Transverse colon (tissue), 4 donors: Measurements from ENCODE around the gene CT55. TPM values are rescaled to one million over a fixed set of nuclear protein-coding genes. Genes with fewer than 3 reads are reported as not detected.

Experiments used
- DNase-seq: peaks from one replicate; pipeline ENCODE4 v3.0.0-alpha.2; 2019
- H3K27ac ChIP-seq, 4 donors: fragments of 200-600 bp; sonication (generic); 2 replicates each; pipeline ENCODE4 v1.5.1; 2016 to 2018; ENCODE audit warnings: inconsistent platforms in 4 of 4
- H3K27me3 ChIP-seq: fragments of 200-600 bp; sonication (generic); 2 replicates; pipeline ENCODE4 v1.5.1; 2017; ENCODE audit warnings: inconsistent platforms
- H3K36me3 ChIP-seq, 4 donors: fragments of 200-600 bp; sonication (generic); 2 replicates each; pipeline ENCODE4 v1.5.1; 2017 to 2019; ENCODE audit warnings: inconsistent platforms in 4 of 4
- H3K4me1 ChIP-seq, 4 donors: fragments of 200-600 bp; sonication (generic); 2 replicates each; pipeline ENCODE4 v1.5.1; 2017 to 2020; ENCODE audit warnings: inconsistent platforms in 4 of 4
- H3K4me3 ChIP-seq, 4 donors: fragments of 200-600 bp; sonication (generic); 1 replicate in 1 of 4; 2 replicates in 3 of 4; pipeline versions ENCODE4 v1.5.1 to v1.6.1; 2017 to 2019; ENCODE audit warnings: inconsistent platforms in 4 of 4
- H3K9me3 ChIP-seq, 2 donors: fragments of 200-600 bp; sonication (generic); 2 replicates each; pipeline ENCODE4 v1.5.1; 2017 to 2019; ENCODE audit warnings: inconsistent platforms in 2 of 2
- CTCF ChIP-seq, 5 experiments: fragments of 200-600 bp in 3 of 5; fragments of 450-650 bp in 2 of 5; sonication (generic) in 3 of 5; IDR thresholded peaks; 1 replicate in 2 of 5; 2 replicates in 3 of 5; pipeline ENCODE4 v1.5.1; 2016 to 2017; ENCODE audit warnings: antibody characterized with exemption in 5 of 5, inconsistent platforms in 3 of 5, mild to moderate bottlenecking in 2 of 5, moderate library complexity in 1 of 5
- EP300 ChIP-seq: sonication (generic); formaldehyde crosslinking; IDR thresholded peaks from one replicate; pipeline ENCODE4 v1.6.1; 2017; ENCODE audit warnings: antibody characterized with exemption, low read depth
- POLR2A ChIP-seq: fragments of 450-650 bp; IDR thresholded peaks from one replicate; pipeline ENCODE4 v1.6.1; 2016; ENCODE audit warnings: antibody characterized with exemption, mild to moderate bottlenecking, moderate library complexity
- POLR2AphosphoS5 ChIP-seq, 3 donors: sonication (generic); formaldehyde crosslinking; IDR thresholded peaks; one replicate each; pipeline ENCODE4 v1.6.1; 2016; ENCODE audit warnings: antibody characterized with exemption in 3 of 3
- WGBS, 2 donors: methylation state at CpG; one replicate each; pipeline ENCODE4 v1.1.5; 2018; ENCODE audit warnings: low coverage in 1 of 2; 5-methylcytosine and 5-hydroxymethylcytosine counted together
- in situ Hi-C, 4 donors: fragments of 200-750 bp; cut with MboI; loops; one replicate each; pipeline versions ENCODE4 v1.15.0 to v1.15.1; 2017; ENCODE audit warnings: low sequenced_read_pairs in 3 of 4, low pct_ligation_motif_present in 1 of 4, low pct_unique_long_range_greater_than_20kb in 1 of 4
- intact Hi-C: fragments of 100-400 bp; cut with DNase I; formaldehyde crosslinking; loops from one replicate; pipeline ENCODE4 v1.15.1; 2023; ENCODE audit warnings: low total_unique reads
- total RNA-seq, 4 donors: library from RNA; depleted of rRNA; stranded (reverse); fragments of >200 nt; gene quantifications; one replicate each; pipeline ENCODE4 v1.1.0, GENCODE V29; 2016

CT55 gene
- total RNA-seq, 4 donors from 2014 or later = not detected

- intact Hi-C loops = no loop called here
- DNase-seq = no peak
- 75% methylated on average over 8 of the region's 16 CpGs; no CpG with 5 or more reads in 1 of the 2 donors for WGBS, 2 donors
- in situ Hi-C loops = loop anchor here in 2 of 4 donors (25.0 kb wide), 2 partner anchors 232 to 293 kb away; no protein-coding TSS in a partner anchor
- Histone ChIP-seq H3K9me3 (no peaks in the 10 kb centered on the region), H3K27me3 (no peaks in the 10 kb centered on the region), H3K36me3 (no peaks in the 10 kb centered on the region), H3K4me1 (no peaks in the 10 kb centered on the region), H3K27ac (no peak overlapping the region), H3K4me3 (no peak overlapping the region)
- TF ChIP-seq EP300 = no peak
- TF ChIP-seq POLR2A = no peak
- no peak for TF ChIP-seq CTCF (IDR thresholded peaks at IDR 0.05)
- TF ChIP-seq POLR2AphosphoS5 (IDR thresholded peaks at IDR 0.05) = no peak
Measured at GRCh38 chrX:135194684-135195083, 23.5 kb upstream of the CT55 start.

GRCh38 chrX:135193740-135194139, 22.5 kb upstream of the CT55 start:
- Histone ChIP-seq H3K4me1 (no peaks in the 10 kb centered on the region), H3K36me3 (no peaks in the 10 kb centered on the region), H3K27me3 (no peaks in the 10 kb centered on the region), H3K4me3 (no peak overlapping the region), H3K9me3 (no peaks in the 10 kb centered on the region), H3K27ac (no peak overlapping the region)
- TF ChIP-seq EP300 (no peak), POLR2A (no peak), POLR2AphosphoS5 (IDR thresholded peaks at IDR 0.05) (no peak)
- DNase-seq = no peak
- 80 to 83% methylated on average over 1 to 6 of the region's 6 CpGs for WGBS, 2 donors
- in situ Hi-C loops = loop anchor here in 2 of 4 donors (25.0 kb wide), 2 partner anchors 231 to 294 kb away; no protein-coding TSS in a partner anchor
- intact Hi-C loops = no loop called here

- Histone ChIP-seq H3K27me3 (no peaks in the 10 kb centered on the region), H3K9me3 (no peaks in the 10 kb centered on the region), H3K4me1 (no peaks in the 10 kb centered on the region), H3K27ac (no peak overlapping the region), H3K4me3 (no peak overlapping the region), H3K36me3 (no peaks in the 10 kb centered on the region)
- intact Hi-C loops (no loop called here), in situ Hi-C loops (loop anchor here in 2 of 4 donors (25.0 kb wide), 2 partner anchors 230 to 295 kb away; no protein-coding TSS in a partner anchor)
- DNase-seq = no peak
- 59% methylated on average over 3 of the region's 3 CpGs; no CpG with 5 or more reads in 1 of the 2 donors for WGBS, 2 donors
- no peak for TF ChIP-seq POLR2A
- TF ChIP-seq CTCF (IDR thresholded peaks at IDR 0.05) = no peak
- no peak for TF ChIP-seq POLR2AphosphoS5 (IDR thresholded peaks at IDR 0.05)
- TF ChIP-seq EP300 = no peak
Measured at GRCh38 chrX:135191838-135192237, 20.6 kb upstream of the CT55 start.

- WGBS, 2 donors = 40% methylated on average over 8 of the region's 8 CpGs; no CpG with 5 or more reads in 1 of the 2 donors
- DNase-seq = no peak
- Histone ChIP-seq H3K27ac (no peak overlapping the region), H3K27me3 (no peaks in the 10 kb centered on the region), H3K4me3 (no peak overlapping the region), H3K9me3 (no peaks in the 10 kb centered on the region), H3K36me3 (no peaks in the 10 kb centered on the region), H3K4me1 (no peaks in the 10 kb centered on the region)
- intact Hi-C loops = no loop called here
- TF ChIP-seq POLR2AphosphoS5 (IDR thresholded peaks at IDR 0.05) (no peak), CTCF (IDR thresholded peaks at IDR 0.05) (peak; percentile 10 to 34 (median 32)), POLR2A (no peak), EP300 (no peak)
- in situ Hi-C loops = loop anchor here in 2 of 4 donors (25.0 kb wide), 2 partner anchors 224 to 301 kb away; no protein-coding TSS in a partner anchor
Measured at GRCh38 chrX:135185795-135186443, 14.7 kb upstream of the CT55 start.
